ENCODE data around the gene SAMD14.

DNA sequence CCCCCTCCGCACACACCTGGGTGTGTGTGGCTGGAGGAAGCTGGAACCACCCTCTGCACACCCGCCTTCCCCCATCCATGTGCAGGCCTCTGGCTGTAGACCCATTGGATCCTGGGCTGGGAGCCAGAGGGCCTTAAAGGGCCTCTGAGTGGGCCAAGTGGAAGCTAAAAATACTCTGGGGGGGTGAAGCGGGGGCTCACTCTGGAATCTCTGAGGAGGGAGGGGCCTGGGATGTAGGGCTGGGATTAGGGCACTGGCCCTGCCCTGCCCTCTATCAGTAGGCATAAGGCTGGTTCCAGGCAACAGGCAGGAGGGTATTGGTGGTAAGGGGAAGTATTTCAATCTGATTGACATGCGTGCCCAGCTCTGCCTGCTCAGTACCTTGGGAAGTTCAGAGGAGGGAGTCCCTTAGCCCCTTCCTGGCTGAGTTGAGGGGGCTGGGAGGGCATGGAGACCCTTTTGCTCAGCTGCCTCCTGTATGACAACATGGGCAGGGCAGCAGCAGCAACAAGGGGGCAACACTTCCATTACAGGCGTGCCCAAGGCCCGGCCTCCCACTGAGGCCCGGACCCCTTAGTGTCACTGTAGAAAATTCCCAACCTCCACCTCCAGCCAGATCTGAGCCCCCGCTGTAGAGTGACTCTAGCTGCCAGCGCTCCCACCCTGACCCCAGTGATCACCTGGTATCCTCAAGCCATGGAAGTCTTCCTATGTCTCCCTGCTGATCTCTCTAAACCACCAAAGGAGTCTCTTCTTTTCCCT, 68.8 kb downstream of the SAMD14 start:
- TF ChIP-seq, protein P1, sequence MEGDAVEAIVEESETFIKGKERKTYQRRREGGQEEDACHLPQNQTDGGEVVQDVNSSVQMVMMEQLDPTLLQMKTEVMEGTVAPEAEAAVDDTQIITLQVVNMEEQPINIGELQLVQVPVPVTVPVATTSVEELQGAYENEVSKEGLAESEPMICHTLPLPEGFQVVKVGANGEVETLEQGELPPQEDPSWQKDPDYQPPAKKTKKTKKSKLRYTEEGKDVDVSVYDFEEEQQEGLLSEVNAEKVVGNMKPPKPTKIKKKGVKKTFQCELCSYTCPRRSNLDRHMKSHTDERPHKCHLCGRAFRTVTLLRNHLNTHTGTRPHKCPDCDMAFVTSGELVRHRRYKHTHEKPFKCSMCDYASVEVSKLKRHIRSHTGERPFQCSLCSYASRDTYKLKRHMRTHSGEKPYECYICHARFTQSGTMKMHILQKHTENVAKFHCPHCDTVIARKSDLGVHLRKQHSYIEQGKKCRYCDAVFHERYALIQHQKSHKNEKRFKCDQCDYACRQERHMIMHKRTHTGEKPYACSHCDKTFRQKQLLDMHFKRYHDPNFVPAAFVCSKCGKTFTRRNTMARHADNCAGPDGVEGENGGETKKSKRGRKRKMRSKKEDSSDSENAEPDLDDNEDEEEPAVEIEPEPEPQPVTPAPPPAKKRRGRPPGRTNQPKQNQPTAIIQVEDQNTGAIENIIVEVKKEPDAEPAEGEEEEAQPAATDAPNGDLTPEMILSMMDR (IDR thresholded peaks at IDR 0.05 in 4 of 5, conservative IDR thresholded peaks at IDR 0.05 in 1 of 5), result no peak
- peak in 1 of 2 donors; percentile 42 for TF ChIP-seq POLR2A (IDR thresholded peaks at IDR 0.05)
